ENCODE measurements around the gene EIF2B5. TPM values are rescaled to one million over a fixed set of nuclear protein-coding genes. Genes with fewer than 3 reads are reported as not detected.
A peak's percentile ranks its signal among the peaks of the same experiment; 100 is the strongest.

EIF2B5 gene
- total and polyA plus RNA-seq, 2 of the 13 experiments (the other 11 are each of a cell fraction or from before 2014, with no cell fraction given): 38.4 to 60.2 TPM

DNA sequence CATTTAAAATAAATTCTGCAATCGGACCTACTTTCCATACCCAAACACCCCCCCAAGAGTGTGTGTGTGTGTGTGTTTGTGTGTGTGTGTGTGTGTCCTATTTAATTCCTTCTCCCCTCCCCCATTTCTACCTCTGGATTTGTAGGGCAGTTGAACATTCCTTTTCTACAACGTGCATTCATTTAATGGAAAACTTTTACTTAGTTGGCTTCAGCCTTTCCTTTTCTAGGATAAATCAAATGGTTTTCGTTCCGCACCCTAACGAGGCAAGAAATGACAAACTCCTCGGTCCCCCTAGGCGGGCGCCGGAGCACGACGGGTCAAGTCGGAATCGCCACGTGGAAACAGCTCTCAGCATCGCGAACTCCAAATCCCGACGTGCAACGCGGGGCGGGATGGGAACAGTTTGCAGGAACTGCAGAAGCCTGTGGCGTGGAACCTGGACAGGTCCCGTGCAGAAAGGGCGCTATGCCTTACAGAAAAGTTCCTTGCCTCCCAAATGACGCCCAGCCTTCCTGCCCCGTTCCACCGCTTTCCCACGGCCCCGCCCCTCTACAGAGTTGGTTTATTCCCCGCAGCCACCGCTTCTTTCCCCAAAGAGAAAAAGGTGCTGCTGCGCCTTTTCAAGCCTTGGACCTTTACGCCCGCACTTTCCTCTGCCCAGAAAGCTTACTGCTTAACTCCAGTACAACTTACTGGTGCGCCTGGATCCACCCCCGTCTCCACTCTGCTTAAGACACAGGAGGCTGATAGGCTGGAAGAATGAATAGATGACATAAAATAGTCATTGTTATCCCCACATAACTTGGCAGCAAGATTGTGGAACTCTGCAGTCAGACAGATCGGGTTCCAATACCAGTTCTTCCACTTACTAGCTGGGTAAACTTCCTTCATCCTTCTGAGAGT lies 1.1 kb upstream of the EIF2B5 start (continued):
- TF ChIP-seq, protein P1, sequence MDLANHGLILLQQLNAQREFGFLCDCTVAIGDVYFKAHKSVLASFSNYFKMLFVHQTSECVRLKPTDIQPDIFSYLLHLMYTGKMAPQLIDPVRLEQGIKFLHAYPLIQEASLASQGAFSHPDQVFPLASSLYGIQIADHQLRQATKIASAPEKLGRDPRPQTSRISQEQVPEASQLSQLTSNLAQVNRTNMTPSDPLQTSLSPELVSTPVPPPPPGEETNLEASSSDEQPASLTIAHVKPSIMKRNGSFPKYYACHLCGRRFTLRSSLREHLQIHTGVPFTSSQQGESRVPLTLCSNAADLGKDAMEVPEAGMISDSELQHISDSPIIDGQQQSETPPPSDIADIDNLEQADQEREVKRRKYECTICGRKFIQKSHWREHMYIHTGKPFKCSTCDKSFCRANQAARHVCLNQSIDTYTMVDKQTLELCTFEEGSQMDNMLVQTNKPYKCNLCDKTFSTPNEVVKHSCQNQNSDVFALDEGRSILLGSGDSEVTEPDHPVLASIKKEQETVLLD (CRISPR knock-in tag; IDR thresholded peaks at IDR 0.05; ENCODE audit: low read depth): no peak
- TF ChIP-seq TGIF2 (CRISPR knock-in tag; IDR thresholded peaks at IDR 0.05): no peak
- TF ChIP-seq, protein P2, sequence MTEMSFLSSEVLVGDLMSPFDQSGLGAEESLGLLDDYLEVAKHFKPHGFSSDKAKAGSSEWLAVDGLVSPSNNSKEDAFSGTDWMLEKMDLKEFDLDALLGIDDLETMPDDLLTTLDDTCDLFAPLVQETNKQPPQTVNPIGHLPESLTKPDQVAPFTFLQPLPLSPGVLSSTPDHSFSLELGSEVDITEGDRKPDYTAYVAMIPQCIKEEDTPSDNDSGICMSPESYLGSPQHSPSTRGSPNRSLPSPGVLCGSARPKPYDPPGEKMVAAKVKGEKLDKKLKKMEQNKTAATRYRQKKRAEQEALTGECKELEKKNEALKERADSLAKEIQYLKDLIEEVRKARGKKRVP (CRISPR knock-in tag; IDR thresholded peaks at IDR 0.05): peak in 1 of 2 experiments; percentile 50; a peak in 1 of 4 replicates
- TF ChIP-seq MIXL1 (CRISPR knock-in tag; IDR thresholded peaks at IDR 0.05): peak; percentile 84
- TF ChIP-seq IRF2 (CRISPR knock-in tag; IDR thresholded peaks at IDR 0.05): peak; percentile 65
- no peak; the same call in none of the 2 replicates for TF ChIP-seq AHR (CRISPR knock-in tag; IDR thresholded peaks at IDR 0.05)
- TF ChIP-seq ZNF235 (CRISPR knock-in tag; IDR thresholded peaks at IDR 0.05; ENCODE audit: borderline replicate concordance): no peak
- TF ChIP-seq, protein P3, sequence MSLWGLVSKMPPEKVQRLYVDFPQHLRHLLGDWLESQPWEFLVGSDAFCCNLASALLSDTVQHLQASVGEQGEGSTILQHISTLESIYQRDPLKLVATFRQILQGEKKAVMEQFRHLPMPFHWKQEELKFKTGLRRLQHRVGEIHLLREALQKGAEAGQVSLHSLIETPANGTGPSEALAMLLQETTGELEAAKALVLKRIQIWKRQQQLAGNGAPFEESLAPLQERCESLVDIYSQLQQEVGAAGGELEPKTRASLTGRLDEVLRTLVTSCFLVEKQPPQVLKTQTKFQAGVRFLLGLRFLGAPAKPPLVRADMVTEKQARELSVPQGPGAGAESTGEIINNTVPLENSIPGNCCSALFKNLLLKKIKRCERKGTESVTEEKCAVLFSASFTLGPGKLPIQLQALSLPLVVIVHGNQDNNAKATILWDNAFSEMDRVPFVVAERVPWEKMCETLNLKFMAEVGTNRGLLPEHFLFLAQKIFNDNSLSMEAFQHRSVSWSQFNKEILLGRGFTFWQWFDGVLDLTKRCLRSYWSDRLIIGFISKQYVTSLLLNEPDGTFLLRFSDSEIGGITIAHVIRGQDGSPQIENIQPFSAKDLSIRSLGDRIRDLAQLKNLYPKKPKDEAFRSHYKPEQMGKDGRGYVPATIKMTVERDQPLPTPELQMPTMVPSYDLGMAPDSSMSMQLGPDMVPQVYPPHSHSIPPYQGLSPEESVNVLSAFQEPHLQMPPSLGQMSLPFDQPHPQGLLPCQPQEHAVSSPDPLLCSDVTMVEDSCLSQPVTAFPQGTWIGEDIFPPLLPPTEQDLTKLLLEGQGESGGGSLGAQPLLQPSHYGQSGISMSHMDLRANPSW (CRISPR knock-in tag; IDR thresholded peaks at IDR 0.05; ENCODE audit: borderline replicate concordance): no peak
- TF ChIP-seq RBFOX2 (IDR thresholded peaks at IDR 0.05; ENCODE audit: low read depth, low read length): peak; percentile 71
- peak; percentile 43; the same call in 1 of the 2 replicates for TF ChIP-seq BHLHE40 (IDR thresholded peaks at IDR 0.05; ENCODE audit: low read length)
- no peak for TF ChIP-seq TAF15 (IDR thresholded peaks at IDR 0.05; ENCODE audit: low read depth, low read length, poor library complexity, severe bottlenecking)
- peak; percentile 38; the same call in 1 of the 2 replicates for TF ChIP-seq YEATS2 (CRISPR knock-in tag; IDR thresholded peaks at IDR 0.05; ENCODE audit: borderline replicate concordance)
- TF ChIP-seq ZNF563 (CRISPR knock-in tag; IDR thresholded peaks at IDR 0.05): peak; percentile 72; the same call in 1 of the 2 replicates
- TF ChIP-seq RNF2 (conservative IDR thresholded peaks at IDR 0.05; ENCODE audit: low read depth): 0 out of 2 replicates have a peak, but pooled peaks have one; percentile 55
- peak; percentile 30; the same call in 1 of the 2 replicates for TF ChIP-seq RXRA (CRISPR knock-in tag; IDR thresholded peaks at IDR 0.05)
- TF ChIP-seq, protein P4, sequence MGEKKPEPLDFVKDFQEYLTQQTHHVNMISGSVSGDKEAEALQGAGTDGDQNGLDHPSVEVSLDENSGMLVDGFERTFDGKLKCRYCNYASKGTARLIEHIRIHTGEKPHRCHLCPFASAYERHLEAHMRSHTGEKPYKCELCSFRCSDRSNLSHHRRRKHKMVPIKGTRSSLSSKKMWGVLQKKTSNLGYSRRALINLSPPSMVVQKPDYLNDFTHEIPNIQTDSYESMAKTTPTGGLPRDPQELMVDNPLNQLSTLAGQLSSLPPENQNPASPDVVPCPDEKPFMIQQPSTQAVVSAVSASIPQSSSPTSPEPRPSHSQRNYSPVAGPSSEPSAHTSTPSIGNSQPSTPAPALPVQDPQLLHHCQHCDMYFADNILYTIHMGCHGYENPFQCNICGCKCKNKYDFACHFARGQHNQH (CRISPR knock-in tag; IDR thresholded peaks at IDR 0.05): peak; percentile 80
- TF ChIP-seq ZFYVE20 (CRISPR knock-in tag; IDR thresholded peaks at IDR 0.05; ENCODE audit: borderline replicate concordance, low read depth): no peak
- TF ChIP-seq ZNF816 (CRISPR knock-in tag; IDR thresholded peaks at IDR 0.05; ENCODE audit: borderline replicate concordance): no peak
